ENCODE results near the gene ELK1.
A peak's percentile ranks its signal among the peaks of the same experiment; 100 is the strongest.

Gene ELK1

DNA sequence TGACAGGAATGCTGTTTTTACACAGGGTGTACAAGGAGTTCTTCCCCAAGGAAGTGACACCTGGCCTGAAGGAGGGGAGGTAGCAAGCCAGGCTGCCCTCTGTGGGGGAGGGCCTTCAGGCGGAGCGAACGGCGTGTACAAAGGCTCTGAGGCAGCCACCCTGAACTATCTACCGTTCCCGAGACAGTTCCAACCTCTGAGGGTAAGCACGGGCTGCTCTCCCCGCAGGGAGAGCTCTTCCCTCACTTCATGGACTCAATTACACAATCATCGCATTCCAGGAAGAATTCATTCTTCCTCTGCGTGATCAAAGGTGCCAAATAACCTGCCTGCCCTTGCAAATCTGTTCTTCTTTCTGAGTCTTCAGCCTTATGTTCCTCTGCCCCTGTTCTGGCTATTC, 4.8 kb downstream of the ELK1 start:
- DNase-seq (ENCODE audit: low read depth, low spot score) = peak; percentile 59

DNA sequence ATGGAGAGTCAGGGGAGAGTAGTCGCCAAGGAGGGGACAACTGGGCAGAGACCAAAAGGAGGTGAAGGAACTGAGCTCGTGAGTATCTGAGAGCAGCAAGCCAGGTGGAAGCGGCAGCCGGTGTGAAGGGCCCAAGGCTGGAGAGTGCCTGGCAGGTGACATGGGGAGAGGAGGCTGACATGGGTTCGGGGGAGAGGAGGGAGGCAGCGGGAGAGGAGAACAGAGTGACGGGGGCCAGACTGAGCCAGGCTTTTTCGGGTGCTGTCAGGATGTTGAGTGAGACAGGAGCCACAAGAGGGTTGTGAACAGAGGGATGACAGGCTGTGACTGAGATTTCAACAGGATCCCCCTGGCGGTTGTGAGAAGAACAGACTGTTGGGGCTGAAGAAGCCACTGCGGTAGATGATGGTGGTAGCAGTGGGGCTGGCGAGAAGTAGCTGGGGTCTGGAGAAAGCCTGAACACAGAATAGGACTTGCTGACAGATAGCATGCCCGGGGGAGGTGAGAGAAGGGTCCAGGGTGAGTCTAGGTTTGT, 5.7 kb downstream of the ELK1 start:
- peak; percentile 79 for DNase-seq (ENCODE audit: low read depth, low spot score)

DNA sequence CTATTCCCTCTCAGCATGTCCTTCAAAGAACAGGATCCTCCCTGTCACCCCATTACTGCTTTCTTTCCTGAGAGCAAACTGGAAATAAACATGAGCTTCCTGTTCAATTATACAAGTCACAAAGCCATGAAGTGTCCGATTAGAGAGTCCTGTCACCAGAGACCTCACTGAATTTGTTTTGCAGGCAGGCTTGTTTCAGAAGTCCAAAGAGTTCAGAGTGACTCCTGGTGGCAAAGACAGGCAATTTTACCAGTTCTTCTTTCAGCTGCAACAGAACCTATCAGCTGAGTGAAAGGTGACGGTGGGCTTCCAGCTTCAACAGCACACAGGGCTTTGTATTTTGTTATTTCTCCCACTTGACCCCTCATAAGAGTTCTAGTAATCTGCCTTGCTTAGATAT, 6.4 kb downstream of the ELK1 start:
- peak; percentile 47 for DNase-seq (ENCODE audit: low read depth, low spot score)

DNA sequence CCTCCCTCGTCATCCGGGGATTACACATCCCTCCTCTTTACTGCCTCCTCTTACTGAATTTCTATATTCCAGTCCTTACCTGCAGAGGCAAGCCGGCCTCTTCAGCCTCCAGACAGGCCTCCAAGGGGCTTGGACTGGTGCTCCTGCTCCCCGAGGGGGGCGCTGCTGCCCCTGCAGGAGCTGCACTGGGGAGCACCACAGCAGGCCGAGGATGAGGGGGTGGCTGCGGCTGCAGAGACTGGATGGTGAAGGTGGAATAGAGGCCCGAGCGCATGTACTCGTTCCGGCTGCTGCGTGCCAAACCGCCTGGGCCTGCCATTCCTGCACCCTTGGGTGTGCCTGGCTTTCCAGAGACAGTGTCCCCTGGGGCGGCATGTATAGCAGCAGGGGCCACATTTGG, 11.5 kb downstream of the ELK1 start:
- DNase-seq (ENCODE audit: low read depth, low spot score) = no peak

DNA sequence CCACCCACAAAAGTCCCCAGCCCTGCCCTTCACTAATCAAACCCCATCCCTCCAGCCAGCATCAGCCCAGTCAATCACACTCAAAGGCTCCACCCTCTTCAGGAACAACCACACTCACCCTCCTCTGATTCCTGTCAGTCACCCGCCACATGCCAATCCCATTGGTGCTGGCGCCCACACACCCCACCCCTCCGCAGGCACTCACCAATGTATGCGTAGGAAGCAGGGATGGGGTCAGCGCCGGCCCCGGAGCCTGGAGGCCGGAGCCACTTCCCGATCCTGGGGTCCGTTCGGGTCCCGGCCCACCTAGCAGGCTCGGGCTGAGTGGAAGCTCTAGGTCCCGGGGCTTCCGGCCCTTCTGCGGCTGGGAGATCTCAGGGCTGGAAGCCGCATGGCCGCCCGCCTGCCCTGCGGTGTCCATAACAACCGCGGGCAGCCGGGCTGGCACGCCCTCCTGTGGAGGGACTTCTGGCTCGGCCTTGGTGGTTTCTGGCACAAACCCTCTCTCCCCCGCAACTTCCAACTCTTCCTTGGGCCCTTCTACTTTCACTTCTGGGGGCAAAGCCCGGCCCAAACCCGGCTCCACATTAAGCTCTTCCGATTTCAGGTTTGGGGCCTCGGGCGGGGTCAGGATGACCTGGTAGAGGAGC, 12.7 kb downstream of the ELK1 start:
- DNase-seq (ENCODE audit: low read depth, low spot score) = peak; percentile 93

DNA sequence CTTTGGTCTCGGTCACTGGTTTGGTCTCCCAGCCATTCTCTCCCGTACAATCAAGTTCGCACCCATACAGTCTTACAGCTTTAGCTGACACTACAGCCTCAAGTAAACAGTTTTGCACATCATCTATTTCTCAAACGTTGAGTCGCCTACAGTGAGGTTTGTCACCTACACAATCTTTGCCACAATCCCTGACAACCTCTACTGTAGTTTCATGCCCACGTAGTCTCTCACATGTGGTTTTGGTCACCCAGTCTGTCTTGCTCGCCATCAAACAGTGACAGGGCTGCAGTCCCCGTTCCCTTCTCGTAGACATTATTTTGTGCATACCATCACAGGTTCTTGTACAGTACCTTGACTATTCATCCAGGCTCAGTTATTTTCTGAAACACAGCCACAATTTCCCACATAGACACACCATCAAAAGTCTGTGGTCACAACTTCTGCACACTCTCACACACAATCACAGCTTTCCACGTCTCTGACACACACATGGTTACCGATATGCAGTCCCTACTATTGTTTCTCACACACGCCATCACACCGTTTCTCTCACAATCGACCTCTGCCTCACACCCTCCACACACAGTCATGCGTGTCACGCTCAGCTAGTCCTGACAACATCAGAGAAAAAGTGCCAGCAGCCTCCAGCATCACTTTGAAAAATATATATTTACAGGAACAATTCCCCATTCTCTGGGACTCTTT, 15.3 kb downstream of the ELK1 start:
- DNase-seq (ENCODE audit: low read depth, low spot score) = no peak

DNA sequence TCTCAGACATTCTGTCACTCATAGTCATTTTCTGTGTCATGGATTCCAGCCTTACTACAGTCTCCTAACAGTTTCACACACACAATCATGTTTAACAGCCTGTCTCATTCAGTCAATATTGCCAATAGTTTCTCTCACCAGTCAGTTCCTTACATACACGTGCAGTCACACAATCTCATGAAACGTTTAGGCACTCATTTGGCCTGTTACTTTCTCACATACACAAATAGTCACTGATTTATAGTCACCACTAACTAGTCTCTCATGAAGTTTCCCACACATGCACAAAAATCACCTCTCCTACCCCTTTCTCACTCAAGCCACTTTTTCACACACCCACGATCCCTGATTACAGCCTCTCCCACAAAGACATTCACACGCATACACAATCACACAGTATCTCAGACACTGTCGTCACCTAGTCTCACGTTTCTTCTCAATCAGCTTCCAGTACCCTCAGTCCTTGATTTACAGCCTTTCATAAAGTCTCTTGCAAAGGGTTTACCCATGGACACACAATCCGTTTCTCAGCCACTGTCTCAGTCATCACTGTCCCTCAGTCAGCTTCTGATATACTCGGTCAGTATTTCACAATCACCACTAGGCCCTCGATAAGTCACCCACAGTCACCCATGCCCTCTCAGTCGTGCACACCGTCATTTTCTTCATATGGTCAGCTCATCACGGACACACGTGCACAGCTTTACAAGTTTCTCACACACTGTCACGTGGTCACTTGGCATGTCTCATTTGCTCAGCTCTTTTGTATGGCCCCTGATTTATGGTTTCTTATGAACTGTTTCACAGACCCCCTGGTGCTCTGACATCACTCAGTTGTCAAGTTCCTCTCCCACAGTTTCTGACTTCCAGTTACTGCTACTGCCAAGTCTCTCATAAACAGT, 16.4 kb downstream of the ELK1 start:
- no peak for DNase-seq (ENCODE audit: low read depth, low spot score)

DNA sequence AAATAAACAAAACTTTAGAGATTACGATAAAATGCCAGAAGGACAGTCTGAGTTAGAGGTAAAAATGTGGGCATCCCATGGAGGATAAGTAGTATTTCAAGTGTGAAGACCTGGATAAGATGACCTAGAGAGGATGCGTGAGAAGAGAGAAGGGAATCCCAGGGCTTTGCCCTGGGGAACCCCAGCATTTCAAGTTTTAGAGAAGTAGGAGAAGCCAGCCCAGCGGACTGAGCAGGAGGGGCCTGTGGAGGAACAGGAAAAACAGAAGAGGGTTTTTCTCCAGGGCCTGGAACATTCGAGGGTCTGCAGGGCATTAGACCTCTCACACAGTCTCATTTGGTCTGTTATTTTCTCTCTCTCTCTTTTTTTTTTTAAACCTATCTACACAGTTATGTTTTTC, 17.7 kb downstream of the ELK1 start:
- DNase-seq (ENCODE audit: low read depth, low spot score) = no peak

DNA sequence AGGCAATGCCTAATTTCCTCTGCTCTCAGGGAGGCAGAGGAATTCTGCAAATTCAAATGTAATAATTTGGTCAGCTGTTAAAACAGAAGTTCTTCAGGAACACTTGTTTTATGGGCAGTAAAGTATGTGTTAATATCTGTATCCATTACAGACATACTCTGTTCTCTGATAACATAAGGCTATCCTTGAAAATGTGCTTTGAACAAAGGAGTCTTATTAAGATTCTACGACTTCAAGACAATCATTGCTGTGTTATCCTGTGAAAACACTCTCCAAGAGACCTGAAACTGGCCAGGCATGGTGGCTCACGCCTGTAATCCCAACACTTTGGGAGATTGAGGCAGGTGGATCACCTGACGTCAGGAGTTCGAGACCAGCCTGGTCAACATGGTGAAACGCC, 18.7 kb downstream of the ELK1 start:
- DNase-seq (ENCODE audit: low read depth, low spot score) = no peak

DNA sequence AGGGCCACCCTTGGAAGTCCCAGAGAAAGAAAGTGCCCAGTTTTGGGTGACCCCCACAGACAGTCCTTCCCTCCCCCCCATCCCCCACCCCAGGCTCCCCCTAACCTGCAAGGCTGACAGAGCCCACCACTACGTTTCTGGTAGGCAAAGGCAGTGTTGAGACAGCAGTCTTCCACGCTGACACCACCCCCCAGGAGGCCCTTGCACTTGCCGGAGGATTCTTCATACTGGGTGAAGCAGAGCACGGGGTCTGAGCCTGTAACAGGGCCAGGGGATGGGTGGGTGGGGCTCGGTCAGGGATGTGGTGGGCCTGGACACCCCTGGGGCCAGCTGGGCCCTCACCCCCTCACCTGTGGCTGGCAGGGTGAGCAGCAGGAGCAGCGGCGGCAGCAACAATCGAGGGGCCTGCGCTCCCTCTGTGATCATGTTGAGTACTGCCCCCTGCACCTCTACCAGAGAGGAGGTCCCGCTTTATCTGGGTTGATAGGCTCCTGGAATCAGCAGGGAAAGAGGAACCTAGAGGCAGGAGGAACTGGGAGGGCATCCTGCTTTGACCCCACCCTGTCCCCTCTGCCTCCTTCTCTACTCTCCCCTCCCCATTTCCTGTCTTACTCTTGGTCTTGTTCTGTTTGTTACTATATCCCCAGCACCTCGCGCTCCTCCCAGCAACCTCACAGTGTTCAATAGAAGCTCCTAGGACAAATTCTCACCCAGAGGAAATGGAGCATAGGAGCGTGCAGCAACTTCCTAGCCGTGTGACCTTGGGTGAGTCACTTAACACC, 20.8 kb downstream of the ELK1 start, which contains the start of gene CFP:
Gene CFP (minus strand): TSS at position 512 of the 782 bp plus-strand sequence. CDS start 86 bp downstream, at position 426.
- DNase-seq (ENCODE audit: low read depth, low spot score) = no peak

DNA sequence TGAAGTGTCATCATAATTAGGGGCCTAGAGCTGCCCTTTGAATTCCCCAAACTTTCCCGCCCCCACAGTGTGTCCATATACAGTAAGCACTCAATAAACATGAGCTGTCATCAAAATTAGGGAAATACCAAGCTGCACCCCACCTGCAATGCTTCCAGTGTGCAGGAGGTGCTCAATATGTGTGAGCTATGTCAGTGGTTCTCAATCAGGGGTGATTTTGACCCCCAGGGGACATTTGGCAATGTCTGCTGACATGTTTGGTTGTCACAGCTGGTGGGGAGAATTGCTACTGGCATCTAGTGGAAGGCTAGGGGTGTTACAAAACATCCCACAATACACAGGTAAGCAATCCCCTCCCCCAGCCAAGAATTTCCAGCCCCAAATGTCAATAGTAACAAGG, 21.4 kb downstream of the ELK1 start:
- DNase-seq (ENCODE audit: low read depth, low spot score) = peak; percentile 62

DNA sequence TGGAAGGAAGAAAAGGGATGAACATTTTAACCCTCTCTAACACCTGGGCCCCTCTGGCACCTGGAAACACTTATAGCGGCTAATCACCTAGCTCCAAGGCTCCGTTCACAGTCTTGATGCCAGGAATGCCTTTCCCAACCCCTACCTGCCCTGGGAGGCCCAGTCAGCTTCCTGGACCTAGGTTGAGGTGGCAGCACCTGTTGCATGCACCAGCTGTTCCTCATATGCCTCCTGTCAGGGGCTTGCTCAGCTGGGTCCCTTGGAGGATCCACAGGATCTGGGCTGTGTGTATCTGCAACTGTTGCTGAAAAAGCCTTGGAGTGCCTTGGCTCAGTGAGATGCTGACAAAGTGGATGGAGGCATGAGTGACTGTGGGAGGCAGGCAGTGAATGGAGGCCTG, 25.0 kb downstream of the ELK1 start:
- no peak for DNase-seq (ENCODE audit: low read depth, low spot score)

DNA sequence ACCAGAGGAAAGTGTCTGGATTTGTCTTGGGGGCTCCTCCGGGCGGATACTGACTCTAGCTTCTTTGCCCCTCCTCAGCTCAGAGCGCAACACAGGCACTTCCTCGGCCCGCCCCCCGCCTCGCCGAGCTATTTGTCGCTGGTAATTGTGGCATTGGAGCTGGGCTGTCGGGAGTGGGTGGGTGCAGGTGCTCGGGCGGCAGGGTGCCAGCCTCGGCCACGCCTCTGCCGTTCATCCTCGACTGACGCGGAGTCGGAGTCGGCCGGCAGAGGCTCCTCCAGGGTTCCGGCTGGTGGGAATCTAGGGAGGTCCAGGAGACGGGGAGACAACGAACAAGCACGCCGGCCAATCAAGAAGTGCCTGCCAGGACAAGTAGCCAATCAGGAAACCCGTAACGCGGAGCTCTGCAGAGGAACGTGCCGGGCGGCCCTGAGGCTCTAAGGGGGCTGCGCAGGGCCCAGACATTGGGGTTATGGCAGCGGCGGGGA, 26.8 kb downstream of the ELK1 start:
- DNase-seq (ENCODE audit: low read depth, low spot score) = peak; percentile 94

DNA sequence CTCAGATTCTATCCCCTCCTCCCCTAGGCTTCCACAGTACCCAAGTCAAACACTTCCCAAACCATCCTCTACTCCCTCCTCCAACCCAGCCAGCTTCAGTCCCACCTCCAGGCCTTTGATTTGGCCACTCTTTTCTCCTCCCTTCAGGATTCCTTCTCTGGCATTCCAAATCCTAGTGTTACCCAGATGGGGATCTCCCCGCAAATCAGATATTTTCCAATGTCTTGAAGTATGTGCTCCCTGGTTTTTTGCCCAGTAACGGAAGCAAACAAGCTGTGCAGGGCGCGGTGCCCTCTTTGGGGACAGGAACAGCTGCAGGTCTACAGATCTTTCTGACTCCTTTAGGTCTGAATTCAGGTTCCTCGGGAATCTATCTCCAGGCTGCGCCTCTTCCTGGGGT, 28.5 kb downstream of the ELK1 start:
- no peak for DNase-seq (ENCODE audit: low read depth, low spot score)

DNA sequence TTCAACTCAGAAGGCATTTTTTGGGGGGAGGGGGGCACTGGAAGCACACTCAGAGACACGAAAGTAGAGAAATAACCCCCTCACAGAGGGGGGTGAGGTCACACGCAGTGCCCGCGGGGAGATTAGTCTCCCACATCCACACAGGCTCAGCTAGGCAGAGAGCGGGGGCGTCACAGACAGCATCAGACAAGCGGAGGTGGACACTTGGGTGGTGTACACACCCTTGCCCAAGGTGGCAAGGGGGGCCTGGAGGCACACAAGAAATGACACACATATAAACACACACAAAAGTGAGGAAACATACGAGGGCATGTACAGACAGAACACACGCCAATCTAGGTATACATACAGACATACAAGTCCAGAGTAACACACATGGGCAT, 30.1 kb downstream of the ELK1 start:
- no peak for DNase-seq (ENCODE audit: low read depth, low spot score)

DNA sequence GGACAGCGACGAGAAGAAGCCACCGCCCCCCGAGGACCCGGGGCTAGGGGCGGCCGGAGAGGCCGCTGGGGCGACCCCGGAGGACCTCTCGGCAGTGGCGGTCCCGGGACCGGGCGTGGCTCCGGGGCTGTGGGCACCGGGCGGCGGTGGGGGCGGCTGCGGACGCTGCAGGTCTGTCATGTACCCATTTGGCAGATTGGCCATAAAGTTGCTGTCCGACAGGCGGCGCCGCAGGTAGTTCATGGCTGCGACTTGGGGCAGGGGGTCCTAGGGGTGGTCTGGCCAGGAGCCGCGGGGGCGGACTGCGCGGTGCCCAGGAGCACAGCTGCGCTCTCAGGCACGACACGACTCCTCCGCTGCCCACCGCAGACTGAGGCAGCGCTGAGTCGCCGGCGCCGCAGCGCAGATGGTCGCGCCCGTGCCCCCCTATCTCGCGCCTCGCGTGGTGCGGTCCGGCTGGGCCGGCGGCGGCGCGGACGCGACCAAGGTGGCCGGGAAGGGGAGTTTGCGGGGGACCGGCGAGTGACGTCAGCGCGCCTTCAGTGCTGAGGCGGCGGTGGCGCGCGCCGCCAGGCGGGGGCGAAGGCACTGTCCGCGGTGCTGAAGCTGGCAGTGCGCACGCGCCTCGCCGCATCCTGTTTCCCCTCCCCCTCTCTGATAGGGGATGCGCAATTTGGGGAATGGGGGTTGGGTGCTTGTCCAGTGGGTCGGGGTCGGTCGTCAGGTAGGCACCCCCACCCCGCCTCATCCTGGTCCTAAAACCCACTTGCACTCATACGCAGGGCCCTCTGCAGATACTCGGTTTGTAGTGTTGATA, 30.7 kb downstream of the ELK1 start, which contains the start of gene SYN1:
Gene SYN1 (minus strand): TSS at position 372 of the 817 bp plus-strand sequence. CDS start 129 bp downstream, at position 243.
- peak; percentile 94 for DNase-seq (ENCODE audit: low read depth, low spot score)

DNA sequence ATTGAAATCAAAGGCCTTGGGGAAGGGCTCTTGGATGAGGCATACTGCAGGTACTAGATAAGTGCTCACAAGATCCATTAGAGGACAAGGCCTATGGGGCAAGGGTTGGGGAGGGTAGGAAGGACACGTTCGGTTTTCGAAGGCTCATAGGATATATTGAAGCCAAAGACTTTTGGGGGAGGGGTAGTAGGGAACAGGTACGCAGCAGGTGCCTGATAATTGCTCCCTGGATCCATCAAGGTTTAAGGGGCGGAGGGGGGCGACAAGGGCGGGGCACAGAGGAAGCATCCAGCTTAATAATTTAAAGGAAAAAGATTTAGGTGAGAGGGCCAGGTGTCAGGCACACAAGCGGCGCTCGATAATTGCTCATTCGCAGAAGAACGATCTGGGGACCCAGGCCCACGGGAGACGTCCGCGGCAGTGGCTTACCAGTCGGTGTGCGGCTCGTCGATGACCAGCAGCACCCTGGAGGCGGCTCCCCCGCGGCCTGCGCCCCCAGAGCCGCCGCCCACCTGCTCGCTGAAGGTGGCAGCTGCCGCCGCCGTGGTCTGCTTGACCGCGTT, 31.4 kb downstream of the ELK1 start:
- no peak for DNase-seq (ENCODE audit: low read depth, low spot score)

DNA sequence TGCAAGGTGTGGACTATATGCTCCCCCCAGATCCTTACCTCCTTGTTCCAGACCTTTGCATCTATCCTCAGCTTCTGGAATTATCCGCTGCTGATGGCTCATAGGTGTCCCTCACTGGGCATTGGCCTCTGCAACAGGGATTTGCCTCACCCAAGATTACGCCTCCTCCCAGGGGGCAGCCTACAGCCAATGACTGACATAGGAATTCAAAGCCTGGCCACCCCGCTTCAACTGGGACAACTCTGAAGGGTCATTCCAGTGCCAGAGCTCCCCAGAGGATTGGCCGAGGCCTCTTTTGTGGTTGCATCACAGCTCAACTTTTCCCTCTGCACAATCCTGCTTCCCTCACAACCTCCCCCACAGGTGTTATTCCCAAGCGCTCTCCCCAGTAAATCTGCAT, 35.7 kb downstream of the ELK1 start:
- DNase-seq (ENCODE audit: low read depth, low spot score) = no peak

DNA sequence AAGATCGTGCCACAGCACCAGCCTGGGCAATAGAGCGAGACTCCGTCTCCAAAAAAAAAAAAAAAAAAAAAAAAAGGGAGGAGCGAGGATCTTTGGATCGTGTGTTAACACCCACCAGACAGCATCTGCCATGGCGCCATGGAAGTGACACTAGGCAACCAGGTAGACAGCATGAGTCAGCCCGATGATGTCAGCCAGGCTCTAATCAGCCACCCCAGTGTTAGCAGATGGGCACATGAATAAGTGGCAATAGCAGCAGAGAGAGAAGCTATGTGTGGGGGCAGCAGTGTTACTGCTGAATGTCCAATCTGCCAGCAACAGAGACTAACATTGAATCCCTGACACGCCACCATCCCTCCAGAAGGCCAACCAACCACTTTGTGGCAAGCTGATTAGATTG, 37.3 kb downstream of the ELK1 start:
- DNase-seq (ENCODE audit: low read depth, low spot score) = no peak

DNA sequence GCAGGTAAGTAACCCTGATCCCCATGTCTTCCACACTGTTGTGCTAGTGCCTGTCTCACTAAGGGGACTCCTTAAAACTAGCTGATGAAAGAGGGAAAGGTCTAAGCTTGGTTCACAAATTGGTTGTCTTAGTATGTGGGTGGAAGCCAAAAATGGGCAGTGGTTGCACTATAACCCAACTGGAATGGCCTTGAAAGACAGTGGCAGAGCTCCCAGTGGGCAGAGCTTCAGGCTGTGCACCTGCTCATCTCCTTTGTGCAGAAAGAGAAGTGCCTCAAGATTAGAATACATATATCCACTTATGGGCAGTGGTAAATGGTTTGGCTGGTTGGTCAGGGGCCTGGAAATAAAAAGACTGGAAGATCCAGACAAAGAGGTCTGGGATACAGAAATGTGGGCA, 37.9 kb downstream of the ELK1 start:
- DNase-seq (ENCODE audit: low read depth, low spot score) = no peak
